Endothelial cell of umbilical vein (primary cell): ENCODE measurements around the gene USP12.

Experiments
- CTCF ChIP-seq, 2 donors: IDR thresholded peaks; 1 replicate in 1 of 2; 2 replicates in 1 of 2; pipeline ENCODE4 v1.5.1; 2011; ENCODE audit warnings: low read length in 2 of 2, mild to moderate bottlenecking in 2 of 2, moderate library complexity in 2 of 2, control low read depth in 1 of 2, inconsistent platforms in 1 of 2, low read depth in 1 of 2; ENCODE audit not compliant: insufficient read depth in 1 of 2; ENCODE audit errors: extremely low read depth in 1 of 2
- EZH2 ChIP-seq: IDR thresholded peaks from 2 replicates; pipeline ENCODE4 v1.6.1; 2012; ENCODE audit warnings: borderline replicate concordance, low read depth, mild to moderate bottlenecking, moderate library complexity, low read length, inconsistent platforms; ENCODE audit not compliant: severe bottlenecking
- POLR2A ChIP-seq: IDR thresholded peaks from 2 replicates; pipeline ENCODE4 v1.6.1; 2012; ENCODE audit warnings: low read depth, mild to moderate bottlenecking, control low read depth, low read length
- POLR2AphosphoS5 ChIP-seq: IDR thresholded peaks from 2 replicates; pipeline ENCODE4 v1.6.1; 2012; ENCODE audit warnings: low read depth, mild to moderate bottlenecking, control low read depth, low read length, moderate library complexity; ENCODE audit not compliant: insufficient read depth

- TF ChIP-seq CTCF (IDR thresholded peaks at IDR 0.05; ENCODE audit: extremely low read depth in 1 of 2, insufficient read depth in 1 of 2, low read depth in 1 of 2, low read length in 2 of 2) = no peak
- TF ChIP-seq POLR2A = no peak
- TF ChIP-seq POLR2AphosphoS5 = no peak
- TF ChIP-seq EZH2 = no peak
Observed at GRCh38 chr13:27161423-27161822, 10.2 kb downstream of the USP12 start.
